Caco-2 (cell line): Measurements from ENCODE around the gene TTC4. TPM values are rescaled to one million over a fixed set of nuclear protein-coding genes. Genes with fewer than 3 reads are reported as not detected.

Experiments
- BruUV-seq: library from RNA; stranded (reverse); fragments of 400-500 nt; replicated peaks from 2 replicates; lab custom pipeline; 2021; lab: Mats Ljungman, UMichigan
- CTCF ChIA-PET: fragments of 300-600 bp; sonication (Branson Sonifier 250); formaldehyde crosslinking; loops from one replicate; lab custom pipeline; 2022; ENCODE audit warnings: antibody characterized with exemption; lab: Charles Lee
- POLR2A ChIA-PET: fragments of 300-600 bp; sonication (Branson Sonifier 250); formaldehyde crosslinking; loops from one replicate; lab custom pipeline; 2022; ENCODE audit warnings: antibody characterized with exemption; lab: Charles Lee
- DNase-seq, 2 experiments: peaks; one replicate each; pipeline versions ENCODE4 v3.0.0 to v3.0.0-alpha.2; 2020 to 2022
- H3K27me3 ChIP-seq: replicated peaks from 2 replicates; pipeline ENCODE4 v1.6.0; 2011; ENCODE audit warnings: low read length; ENCODE audit not compliant: control insufficient read depth, insufficient read depth
- H3K36me3 ChIP-seq: 2 replicates; pipeline ENCODE4 v1.5.1; 2011; ENCODE audit warnings: low read length; ENCODE audit not compliant: control insufficient read depth, insufficient read depth
- H3K4me1 ChIP-seq: fragments of 250-450 bp; sonication (Bioruptor Pico); 2 replicates; pipeline ENCODE4 v1.5.1; 2020; ENCODE audit warnings: mild to moderate bottlenecking
- H3K4me3 ChIP-seq: 2 replicates; pipeline ENCODE4 v1.5.1; 2011; ENCODE audit warnings: low read depth, mild to moderate bottlenecking, control low read depth, low read length
- H3K9me3 ChIP-seq: fragments of 250-450 bp; sonication (Bioruptor Pico); 2 replicates; pipeline ENCODE4 v1.5.1; 2020; ENCODE audit warnings: mild to moderate bottlenecking, moderate library complexity
- H3K27ac Mint-ChIP-seq: one replicate; pipeline ENCODE4 v1.8.0; 2022; ENCODE audit warnings: mixed read lengths; ENCODE audit not compliant: unreplicated experiment
- H3K27me3 Mint-ChIP-seq: one replicate; pipeline ENCODE4 v1.8.0; 2022; ENCODE audit warnings: mixed read lengths; ENCODE audit not compliant: insufficient read depth, unreplicated experiment
- H3K36me3 Mint-ChIP-seq: one replicate; pipeline ENCODE4 v1.8.0; 2022; ENCODE audit warnings: mild to moderate bottlenecking, mixed read lengths; ENCODE audit not compliant: insufficient read depth, unreplicated experiment
- H3K4me1 Mint-ChIP-seq: one replicate; pipeline ENCODE4 v1.8.0; 2022; ENCODE audit warnings: low read depth, mixed read lengths; ENCODE audit not compliant: unreplicated experiment
- H3K4me3 Mint-ChIP-seq: one replicate; pipeline ENCODE4 v1.8.0; 2022; ENCODE audit warnings: mild to moderate bottlenecking, moderate library complexity, mixed read lengths; ENCODE audit not compliant: unreplicated experiment
- H3K9me3 Mint-ChIP-seq: one replicate; pipeline ENCODE4 v1.8.0; 2022; ENCODE audit warnings: mixed read lengths; ENCODE audit not compliant: unreplicated experiment
- intact Hi-C: fragments of 100-400 bp; cut with micrococcal nuclease; formaldehyde crosslinking; loops from one replicate; pipeline ENCODE4 v1.10.0; 2022; ENCODE audit not compliant: unreplicated experiment
- total RNA-seq: library from RNA; stranded (reverse); gene quantifications from 2 replicates; pipeline ENCODE4 v1.2.3, GENCODE V29; 2022
- TF ChIP-seq, protein P1 (sequence below), 2 experiments: fragments of 200-600 bp in 1 of 2; IDR thresholded peaks; 1 replicate in 1 of 2; 2 replicates in 1 of 2; pipeline versions ENCODE4 v1.5.1 to v1.8.0; 2011 to 2022; ENCODE audit warnings: antibody characterized with exemption in 1 of 2, control low read depth in 1 of 2, inconsistent platforms in 1 of 2, low read depth in 1 of 2, low read length in 1 of 2, mild to moderate bottlenecking in 1 of 2, moderate library complexity in 1 of 2; ENCODE audit not compliant: insufficient read depth in 1 of 2, severe bottlenecking in 1 of 2, unreplicated experiment in 1 of 2

TTC4 gene
- total RNA-seq, 1 experiment from 2014 or later = 14.0 TPM

DNA sequence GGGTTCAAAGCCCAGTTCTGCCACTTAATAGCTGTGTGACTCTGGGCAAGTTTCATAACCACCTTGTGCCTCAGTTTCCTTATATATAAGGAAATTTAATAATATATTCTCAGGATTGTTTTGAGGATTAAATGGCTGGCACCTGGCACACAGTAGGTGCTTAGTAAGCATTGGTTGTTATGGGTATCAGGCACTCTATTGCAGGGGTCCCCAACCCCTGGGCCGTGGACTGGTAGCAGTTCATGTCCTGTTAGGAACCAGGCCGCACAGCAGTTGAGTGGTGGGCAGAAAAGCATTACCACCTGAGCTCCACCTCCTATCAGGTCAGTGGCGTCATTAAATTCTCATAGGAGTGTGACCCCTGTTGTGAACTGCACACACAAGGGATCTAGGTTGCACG, 30.2 kb downstream of the TTC4 start:
- Histone ChIP-seq H3K27me3 (no peaks in the 10 kb centered on the region), H3K9me3 (no peaks in the 10 kb centered on the region), H3K4me1 (no peaks in the 10 kb centered on the region), H3K4me3 (no peak overlapping the region), H3K36me3 (no peaks in the 10 kb centered on the region)
- H3K27me3 Mint-ChIP-seq = no peaks in the 10 kb centered on the region
- POLR2A ChIA-PET = no interaction called here
- intact Hi-C loops = no loop called here
- CTCF ChIA-PET = no interaction called here
- no peaks in the 10 kb centered on the region for H3K9me3 Mint-ChIP-seq
- TF ChIP-seq, protein P1, sequence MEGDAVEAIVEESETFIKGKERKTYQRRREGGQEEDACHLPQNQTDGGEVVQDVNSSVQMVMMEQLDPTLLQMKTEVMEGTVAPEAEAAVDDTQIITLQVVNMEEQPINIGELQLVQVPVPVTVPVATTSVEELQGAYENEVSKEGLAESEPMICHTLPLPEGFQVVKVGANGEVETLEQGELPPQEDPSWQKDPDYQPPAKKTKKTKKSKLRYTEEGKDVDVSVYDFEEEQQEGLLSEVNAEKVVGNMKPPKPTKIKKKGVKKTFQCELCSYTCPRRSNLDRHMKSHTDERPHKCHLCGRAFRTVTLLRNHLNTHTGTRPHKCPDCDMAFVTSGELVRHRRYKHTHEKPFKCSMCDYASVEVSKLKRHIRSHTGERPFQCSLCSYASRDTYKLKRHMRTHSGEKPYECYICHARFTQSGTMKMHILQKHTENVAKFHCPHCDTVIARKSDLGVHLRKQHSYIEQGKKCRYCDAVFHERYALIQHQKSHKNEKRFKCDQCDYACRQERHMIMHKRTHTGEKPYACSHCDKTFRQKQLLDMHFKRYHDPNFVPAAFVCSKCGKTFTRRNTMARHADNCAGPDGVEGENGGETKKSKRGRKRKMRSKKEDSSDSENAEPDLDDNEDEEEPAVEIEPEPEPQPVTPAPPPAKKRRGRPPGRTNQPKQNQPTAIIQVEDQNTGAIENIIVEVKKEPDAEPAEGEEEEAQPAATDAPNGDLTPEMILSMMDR (IDR thresholded peaks at IDR 0.05; ENCODE audit: insufficient read depth in 1 of 2, low read depth in 1 of 2, low read length in 1 of 2, severe bottlenecking in 1 of 2, unreplicated experiment in 1 of 2) = no peak
- DNase-seq = no peak
- no TSS peak for BruUV-seq
- peaks cover 6% of the 10 kb centered on the region for H3K36me3 Mint-ChIP-seq
- no peak overlapping the region for H3K4me3 Mint-ChIP-seq
- no peak overlapping the region for H3K27ac Mint-ChIP-seq
- no peaks in the 10 kb centered on the region for H3K4me1 Mint-ChIP-seq

DNA sequence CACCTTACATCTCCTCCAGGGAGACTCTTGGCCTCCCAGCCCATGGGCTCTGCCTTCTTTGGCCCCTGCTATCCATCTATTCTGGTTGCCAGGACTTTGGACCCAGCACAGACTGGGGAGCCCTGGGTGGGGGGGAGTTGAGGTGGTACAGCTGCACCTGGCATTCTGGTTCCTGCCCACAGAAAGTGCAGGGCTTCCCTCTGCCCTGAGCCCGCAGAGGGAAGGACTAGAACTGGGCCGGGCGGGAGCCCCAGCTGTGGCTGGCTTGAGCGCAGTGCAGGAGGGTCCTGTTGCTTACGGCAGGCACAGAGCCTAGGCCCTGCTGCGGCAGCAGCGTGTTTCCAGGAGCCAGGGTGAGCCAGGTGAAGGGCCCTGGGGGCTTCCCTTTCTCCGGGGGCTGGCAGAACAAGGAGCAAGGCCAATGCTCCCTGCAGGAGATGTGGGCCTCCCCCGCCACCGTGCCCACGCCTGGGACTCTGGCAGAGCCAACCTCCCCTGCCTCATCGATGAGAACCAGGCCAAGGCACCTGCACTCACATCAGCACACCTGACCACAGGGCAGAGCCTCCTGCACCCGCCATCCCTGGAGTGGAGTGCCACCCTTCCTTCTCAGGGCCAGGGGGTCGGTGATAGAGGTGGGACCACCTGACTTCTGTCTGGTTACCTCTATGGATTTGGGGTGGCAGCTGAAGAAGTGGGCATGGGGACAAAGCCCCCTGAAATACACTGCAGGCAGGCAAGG, 32.6 kb downstream of the TTC4 start:
- Mint-ChIP-seq H3K27me3 (no peaks in the 10 kb centered on the region), H3K27ac (no peak overlapping the region), H3K4me1 (no peaks in the 10 kb centered on the region), H3K4me3 (no peak overlapping the region), H3K9me3 (no peaks in the 10 kb centered on the region), H3K36me3 (peaks cover 6% of the 10 kb centered on the region)
- DNase-seq = no peak
- Histone ChIP-seq H3K27me3 (no peaks in the 10 kb centered on the region), H3K36me3 (no peaks in the 10 kb centered on the region), H3K4me3 (no peak overlapping the region), H3K9me3 (no peaks in the 10 kb centered on the region), H3K4me1 (no peaks in the 10 kb centered on the region)
- POLR2A ChIA-PET = no interaction called here
- intact Hi-C loops = no loop called here
- CTCF ChIA-PET = no interaction called here
- no TSS peak for BruUV-seq
- TF ChIP-seq, protein P1 (IDR thresholded peaks at IDR 0.05; ENCODE audit: insufficient read depth in 1 of 2, low read depth in 1 of 2, low read length in 1 of 2, severe bottlenecking in 1 of 2, unreplicated experiment in 1 of 2) = no peak

DNA sequence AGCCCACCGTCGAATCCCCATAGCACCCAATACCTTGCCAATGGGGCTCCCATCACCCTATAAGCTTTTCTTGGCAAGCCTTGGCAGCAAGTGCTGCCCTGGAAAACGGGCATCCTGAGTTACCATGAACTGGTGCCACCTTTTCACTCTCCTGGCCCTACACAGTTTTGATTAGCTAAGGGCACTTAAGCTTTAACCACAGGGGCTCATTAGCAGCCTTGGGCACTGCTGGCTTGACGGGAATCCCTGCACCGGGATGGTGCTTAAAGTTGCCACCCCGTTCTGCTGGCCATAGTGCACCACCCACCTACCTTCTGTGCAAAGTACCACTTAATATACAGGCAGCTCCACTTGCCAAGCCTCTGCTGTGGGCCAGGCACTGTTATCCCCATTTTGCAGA, 34.9 kb downstream of the TTC4 start:
- intact Hi-C loops = no loop called here
- no peaks in the 10 kb centered on the region for H3K9me3 Mint-ChIP-seq
- BruUV-seq = no TSS peak
- ChIA-PET POLR2A (no interaction called here), CTCF (no interaction called here)
- no peaks in the 10 kb centered on the region for H3K36me3 Mint-ChIP-seq
- Histone ChIP-seq H3K27me3 (no peaks in the 10 kb centered on the region), H3K4me3 (no peak overlapping the region), H3K4me1 (no peaks in the 10 kb centered on the region), H3K9me3 (no peaks in the 10 kb centered on the region), H3K36me3 (no peaks in the 10 kb centered on the region)
- H3K27me3 Mint-ChIP-seq = no peaks in the 10 kb centered on the region
- H3K4me3 Mint-ChIP-seq = no peak overlapping the region
- TF ChIP-seq, protein P1 (IDR thresholded peaks at IDR 0.05; ENCODE audit: insufficient read depth in 1 of 2, low read depth in 1 of 2, low read length in 1 of 2, severe bottlenecking in 1 of 2, unreplicated experiment in 1 of 2) = no peak
- no peak overlapping the region for H3K27ac Mint-ChIP-seq
- no peaks in the 10 kb centered on the region for H3K4me1 Mint-ChIP-seq
- DNase-seq = no peak
